SK-N-SH treated with all-trans-retinoic acid at 6 μM for 48 hours (cell line): ENCODE results near the gene NCAM1.
"Not testable (repeated sequence)": the region's sequence is repeated elsewhere in the genome, so short reads cannot be mapped to it uniquely, and the experiment has no call there.

Experiments used
- ATAC-seq: fragments of 200-7000 bp; cut with Tn5 transposase; 3 replicates; pipeline ENCODE4 v1.9.1; 2020; ENCODE audit warnings: mild to moderate bottlenecking, moderate library complexity
- ARNTL ChIP-seq: fragments of 450-650 bp; formaldehyde crosslinking; IDR thresholded peaks from 2 replicates; pipeline ENCODE4 v1.5.0; 2020; ENCODE audit warnings: low read depth, mild to moderate bottlenecking, moderate library complexity, borderline replicate concordance
- BACH2 ChIP-seq: fragments of 250-450 bp; sonication (Bioruptor Pico); IDR thresholded peaks from 2 replicates; pipeline ENCODE4 v1.9.0; 2021; ENCODE audit warnings: mild to moderate bottlenecking, borderline replicate concordance
- CSDC2 ChIP-seq: fragments of 250-450 bp; sonication (Bioruptor Pico); IDR thresholded peaks from 2 replicates; pipeline ENCODE4 v1.5.0; 2020; ENCODE audit warnings: mild to moderate bottlenecking, moderate library complexity
- CSRNP3 ChIP-seq: fragments of 250-450 bp; sonication (Bioruptor Pico); IDR thresholded peaks from 2 replicates; pipeline ENCODE4 v1.5.1; 2021; ENCODE audit warnings: mild to moderate bottlenecking, moderate library complexity
- ESRRG ChIP-seq: fragments of 250-450 bp; sonication (Bioruptor Pico); IDR thresholded peaks from 2 replicates; pipeline ENCODE4 v1.6.1; 2021; ENCODE audit warnings: mild to moderate bottlenecking
- GLIS3 ChIP-seq: fragments of 250-450 bp; sonication (Bioruptor Pico); IDR thresholded peaks from 2 replicates; pipeline ENCODE4 v1.5.0; 2020; ENCODE audit warnings: mild to moderate bottlenecking, moderate library complexity
- ISL1 ChIP-seq: fragments of 250-450 bp; sonication (Bioruptor Pico); IDR thresholded peaks from 2 replicates; pipeline ENCODE4 v2.1.2; 2022; ENCODE audit warnings: mild to moderate bottlenecking, moderate library complexity
- POU6F1 ChIP-seq: fragments of 250-450 bp; sonication (Bioruptor Pico); IDR thresholded peaks from 2 replicates; pipeline ENCODE4 v1.8.0; 2021; ENCODE audit warnings: low read depth, mild to moderate bottlenecking, moderate library complexity, borderline replicate concordance
- PPARA ChIP-seq: fragments of 250-450 bp; sonication (Bioruptor Pico); IDR thresholded peaks from 2 replicates; pipeline ENCODE4 v1.5.0; 2020; ENCODE audit warnings: mild to moderate bottlenecking, borderline replicate concordance
- RARB ChIP-seq: fragments of 250-450 bp; sonication (Bioruptor Pico); IDR thresholded peaks from 2 replicates; pipeline ENCODE4 v1.8.0; 2021; ENCODE audit warnings: mild to moderate bottlenecking, moderate library complexity
- SNAI2 ChIP-seq: fragments of 250-450 bp; sonication (Bioruptor Pico); IDR thresholded peaks from 2 replicates; pipeline ENCODE4 v1.5.0; 2020; ENCODE audit warnings: mild to moderate bottlenecking, moderate library complexity
- TCF4 ChIP-seq: fragments of 250-450 bp; sonication (Bioruptor Pico); IDR thresholded peaks from 2 replicates; pipeline ENCODE4 v1.8.0; 2021; ENCODE audit warnings: mild to moderate bottlenecking, moderate library complexity, borderline replicate concordance
- TOX ChIP-seq: fragments of 250-450 bp; sonication (Bioruptor Pico); IDR thresholded peaks from 2 replicates; pipeline ENCODE4 v1.8.0; 2021; ENCODE audit warnings: mild to moderate bottlenecking, moderate library complexity, borderline replicate concordance
- TSHZ2 ChIP-seq: fragments of 250-450 bp; sonication (Bioruptor Pico); IDR thresholded peaks from 2 replicates; pipeline ENCODE4 v1.5.0; 2020; ENCODE audit warnings: mild to moderate bottlenecking, moderate library complexity
- ZFP3 ChIP-seq: fragments of 250-450 bp; sonication (Bioruptor Pico); IDR thresholded peaks from 2 replicates; pipeline ENCODE4 v1.5.0; 2020; ENCODE audit warnings: mild to moderate bottlenecking, moderate library complexity
- ZFP30 ChIP-seq: fragments of 450-650 bp; formaldehyde crosslinking; IDR thresholded peaks from 2 replicates; pipeline ENCODE4 v1.5.0; 2022; ENCODE audit warnings: mild to moderate bottlenecking, moderate library complexity
- ZNF70 ChIP-seq: fragments of 450-650 bp; formaldehyde crosslinking; IDR thresholded peaks from 2 replicates; pipeline ENCODE4 v1.5.0; 2020; ENCODE audit warnings: mild to moderate bottlenecking, moderate library complexity
- ZNF8 ChIP-seq: fragments of 450-650 bp; formaldehyde crosslinking; IDR thresholded peaks from 2 replicates; pipeline ENCODE4 v1.5.0; 2020; ENCODE audit warnings: mild to moderate bottlenecking, moderate library complexity
- TF ChIP-seq, protein P1 (sequence below): fragments of 250-450 bp; sonication (Bioruptor Pico); IDR thresholded peaks from 2 replicates; pipeline ENCODE4 v1.8.0; 2020; ENCODE audit warnings: mild to moderate bottlenecking, moderate library complexity, borderline replicate concordance
- TF ChIP-seq, protein P2 (sequence below): fragments of 250-450 bp; sonication (Bioruptor Pico); IDR thresholded peaks from 2 replicates; pipeline ENCODE4 v1.5.1; 2020; ENCODE audit warnings: low read depth, mild to moderate bottlenecking, moderate library complexity

Gene NCAM1

GRCh38 chr11:112922606-112923005, 38.6 kb upstream of the NCAM1 start (continued):
- TF ChIP-seq, protein P1, sequence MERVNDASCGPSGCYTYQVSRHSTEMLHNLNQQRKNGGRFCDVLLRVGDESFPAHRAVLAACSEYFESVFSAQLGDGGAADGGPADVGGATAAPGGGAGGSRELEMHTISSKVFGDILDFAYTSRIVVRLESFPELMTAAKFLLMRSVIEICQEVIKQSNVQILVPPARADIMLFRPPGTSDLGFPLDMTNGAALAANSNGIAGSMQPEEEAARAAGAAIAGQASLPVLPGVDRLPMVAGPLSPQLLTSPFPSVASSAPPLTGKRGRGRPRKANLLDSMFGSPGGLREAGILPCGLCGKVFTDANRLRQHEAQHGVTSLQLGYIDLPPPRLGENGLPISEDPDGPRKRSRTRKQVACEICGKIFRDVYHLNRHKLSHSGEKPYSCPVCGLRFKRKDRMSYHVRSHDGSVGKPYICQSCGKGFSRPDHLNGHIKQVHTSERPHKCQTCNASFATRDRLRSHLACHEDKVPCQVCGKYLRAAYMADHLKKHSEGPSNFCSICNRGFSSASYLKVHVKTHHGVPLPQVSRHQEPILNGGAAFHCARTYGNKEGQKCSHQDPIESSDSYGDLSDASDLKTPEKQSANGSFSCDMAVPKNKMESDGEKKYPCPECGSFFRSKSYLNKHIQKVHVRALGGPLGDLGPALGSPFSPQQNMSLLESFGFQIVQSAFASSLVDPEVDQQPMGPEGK (CRISPR knock-in tag) = no peak
- no peak for TF ChIP-seq ARNTL
- TF ChIP-seq, all 23 proteins: peak for 0

- not testable (repeated sequence) for ATAC-seq
These were observed 36.4 kb upstream of the NCAM1 start for GRCh38 chr11:112924836-112925235.

GRCh38 chr11:112925516-112926310, 35.5 kb upstream of the NCAM1 start:
- no peak for TF ChIP-seq POU6F1
- TF ChIP-seq, protein P1 (CRISPR knock-in tag) = no peak
- TF ChIP-seq ESRRG (CRISPR knock-in tag) = no peak
- TF ChIP-seq GLIS3 = no peak
- no peak for TF ChIP-seq ZFP30 (CRISPR knock-in tag)
- no peak for TF ChIP-seq TCF4
- TF ChIP-seq ZNF70 (CRISPR knock-in tag) = no peak
- TF ChIP-seq, all 23 proteins: peak for 0
- ATAC-seq = no peak

DNA sequence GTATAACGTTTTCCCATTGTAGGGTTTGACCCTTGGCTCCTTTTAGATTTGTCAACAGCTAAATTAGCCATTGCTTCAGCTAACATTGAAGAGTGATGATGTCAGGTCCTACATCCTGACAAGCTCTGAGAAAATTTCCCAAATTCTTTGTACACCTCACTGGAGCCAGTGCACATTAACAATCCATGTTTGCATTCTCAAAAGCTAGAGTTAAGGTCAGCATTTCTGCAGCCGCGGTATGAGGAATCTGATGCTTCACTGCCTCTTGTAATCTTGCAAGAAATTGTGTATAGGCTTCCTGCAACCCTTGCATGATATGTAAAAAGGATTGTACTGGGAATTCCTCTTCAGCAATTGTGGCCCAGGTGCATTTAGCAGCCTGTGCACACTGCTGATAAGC, 33.1 kb upstream of the NCAM1 start:
- ATAC-seq = no peak
- no peak for TF ChIP-seq CSDC2
- no peak for TF ChIP-seq ARNTL
- no peak for TF ChIP-seq ISL1 (CRISPR knock-in tag)
- no peak for TF ChIP-seq PPARA (CRISPR knock-in tag)
- no peak for TF ChIP-seq ZFP3 (CRISPR knock-in tag)
- no peak for TF ChIP-seq TOX (CRISPR knock-in tag)
- TF ChIP-seq, protein P2, sequence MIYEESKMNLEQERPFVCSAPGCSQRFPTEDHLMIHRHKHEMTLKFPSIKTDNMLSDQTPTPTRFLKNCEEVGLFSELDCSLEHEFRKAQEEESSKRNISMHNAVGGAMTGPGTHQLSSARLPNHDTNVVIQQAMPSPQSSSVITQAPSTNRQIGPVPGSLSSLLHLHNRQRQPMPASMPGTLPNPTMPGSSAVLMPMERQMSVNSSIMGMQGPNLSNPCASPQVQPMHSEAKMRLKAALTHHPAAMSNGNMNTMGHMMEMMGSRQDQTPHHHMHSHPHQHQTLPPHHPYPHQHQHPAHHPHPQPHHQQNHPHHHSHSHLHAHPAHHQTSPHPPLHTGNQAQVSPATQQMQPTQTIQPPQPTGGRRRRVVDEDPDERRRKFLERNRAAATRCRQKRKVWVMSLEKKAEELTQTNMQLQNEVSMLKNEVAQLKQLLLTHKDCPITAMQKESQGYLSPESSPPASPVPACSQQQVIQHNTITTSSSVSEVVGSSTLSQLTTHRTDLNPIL = no peak
- no peak for TF ChIP-seq POU6F1
- TF ChIP-seq CSRNP3 (CRISPR knock-in tag) = no peak
- TF ChIP-seq ZFP30 (CRISPR knock-in tag) = no peak
- TF ChIP-seq, protein P1 (CRISPR knock-in tag) = no peak
- TF ChIP-seq TCF4 = no peak
- TF ChIP-seq BACH2 (CRISPR knock-in tag) = no peak
- no peak for TF ChIP-seq ZNF8 (CRISPR knock-in tag)
- TF ChIP-seq ZNF70 (CRISPR knock-in tag) = no peak
- TF ChIP-seq RARB (CRISPR knock-in tag) = no peak
- TF ChIP-seq ESRRG (CRISPR knock-in tag) = no peak
- TF ChIP-seq SNAI2 = no peak
- TF ChIP-seq TSHZ2 (CRISPR knock-in tag) = no peak
